MCF 10A (cell line): ENCODE data around the gene GLIS1. TPM values are rescaled to one million over a fixed set of nuclear protein-coding genes. Genes with fewer than 3 reads are reported as not detected.

Experiments used
- BruUV-seq: library from RNA; stranded (reverse); fragments of 400-500 nt; replicated peaks from 2 replicates; lab custom pipeline; 2021; lab: Mats Ljungman, UMichigan
- CTCF ChIA-PET: fragments of 300-600 bp; sonication (Branson Sonifier 250); formaldehyde crosslinking; extraction: SDS; loops from one replicate; lab custom pipeline; 2021; ENCODE audit warnings: antibody characterized with exemption, inconsistent platforms; lab: Yijun Ruan, JAX
- POLR2A ChIA-PET: fragments of 300-600, 350-650 bp; sonication (Branson Sonifier 250); formaldehyde crosslinking; extraction: SDS; loops from one replicate; lab custom pipeline; 2020; ENCODE audit warnings: antibody characterized with exemption, inconsistent platforms; lab: Yijun Ruan, JAX
- DNase-seq: peaks from one replicate; pipeline ENCODE4 v3.0.0-alpha.2; 2018; ENCODE audit not compliant: unreplicated experiment
- H3K27ac Mint-ChIP-seq: one replicate; pipeline ENCODE4 v1.8.0; 2022; ENCODE audit warnings: mild to moderate bottlenecking, low read depth, mixed read lengths; ENCODE audit not compliant: unreplicated experiment
- H3K27me3 Mint-ChIP-seq: one replicate; pipeline ENCODE4 v1.8.0; 2022; ENCODE audit warnings: mixed read lengths; ENCODE audit not compliant: insufficient read depth, unreplicated experiment
- H3K36me3 Mint-ChIP-seq: one replicate; pipeline ENCODE4 v1.8.0; 2022; ENCODE audit warnings: mild to moderate bottlenecking, moderate library complexity, mixed read lengths; ENCODE audit not compliant: insufficient read depth, unreplicated experiment
- H3K4me1 Mint-ChIP-seq: one replicate; pipeline ENCODE4 v1.8.0; 2022; ENCODE audit warnings: mixed read lengths; ENCODE audit not compliant: insufficient read depth, unreplicated experiment
- H3K4me3 Mint-ChIP-seq: one replicate; pipeline ENCODE4 v1.8.0; 2022; ENCODE audit warnings: mild to moderate bottlenecking, moderate library complexity, mixed read lengths; ENCODE audit not compliant: unreplicated experiment
- H3K9me3 Mint-ChIP-seq: one replicate; pipeline ENCODE4 v1.8.0; 2022; ENCODE audit warnings: mixed read lengths; ENCODE audit not compliant: unreplicated experiment
- intact Hi-C: fragments of 100-400 bp; cut with micrococcal nuclease; formaldehyde crosslinking; loops from 2 replicates; pipeline ENCODE4 v1.14.1; 2022
- total RNA-seq: library from RNA; stranded (reverse); gene quantifications from 2 replicates; pipeline ENCODE4 v1.2.3, GENCODE V29; 2022
- TF ChIP-seq, protein P1 (sequence below): fragments of 200-600 bp; IDR thresholded peaks from one replicate; pipeline ENCODE4 v1.8.0; 2022; ENCODE audit warnings: antibody characterized with exemption, mild to moderate bottlenecking; ENCODE audit not compliant: unreplicated experiment

Gene GLIS1
- total RNA-seq, 1 experiment from 2014 or later, result 0.93 TPM

DNA sequence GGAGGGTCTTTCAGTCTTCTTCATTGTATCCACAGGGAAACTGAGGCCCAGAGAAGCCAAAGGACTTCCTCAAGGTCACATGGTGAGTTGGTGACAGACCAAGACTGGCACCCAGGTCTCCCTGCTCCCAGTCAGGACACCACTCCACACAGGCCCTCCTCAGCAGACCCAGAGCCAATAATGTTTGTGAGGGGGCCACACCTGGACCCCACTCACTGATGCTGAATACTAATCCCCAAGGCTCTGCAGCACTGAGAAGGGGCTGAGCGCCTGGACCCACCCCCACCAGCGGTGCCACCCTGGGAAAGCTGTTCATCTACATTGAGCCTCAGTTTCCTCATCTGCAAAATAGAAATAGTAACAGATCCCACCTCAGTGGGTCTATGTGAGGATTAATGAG is 79.5 kb downstream of the GLIS1 start:
- no TSS peak for BruUV-seq
- peaks cover 11% of the 10 kb centered on the region for H3K4me1 Mint-ChIP-seq

DNA sequence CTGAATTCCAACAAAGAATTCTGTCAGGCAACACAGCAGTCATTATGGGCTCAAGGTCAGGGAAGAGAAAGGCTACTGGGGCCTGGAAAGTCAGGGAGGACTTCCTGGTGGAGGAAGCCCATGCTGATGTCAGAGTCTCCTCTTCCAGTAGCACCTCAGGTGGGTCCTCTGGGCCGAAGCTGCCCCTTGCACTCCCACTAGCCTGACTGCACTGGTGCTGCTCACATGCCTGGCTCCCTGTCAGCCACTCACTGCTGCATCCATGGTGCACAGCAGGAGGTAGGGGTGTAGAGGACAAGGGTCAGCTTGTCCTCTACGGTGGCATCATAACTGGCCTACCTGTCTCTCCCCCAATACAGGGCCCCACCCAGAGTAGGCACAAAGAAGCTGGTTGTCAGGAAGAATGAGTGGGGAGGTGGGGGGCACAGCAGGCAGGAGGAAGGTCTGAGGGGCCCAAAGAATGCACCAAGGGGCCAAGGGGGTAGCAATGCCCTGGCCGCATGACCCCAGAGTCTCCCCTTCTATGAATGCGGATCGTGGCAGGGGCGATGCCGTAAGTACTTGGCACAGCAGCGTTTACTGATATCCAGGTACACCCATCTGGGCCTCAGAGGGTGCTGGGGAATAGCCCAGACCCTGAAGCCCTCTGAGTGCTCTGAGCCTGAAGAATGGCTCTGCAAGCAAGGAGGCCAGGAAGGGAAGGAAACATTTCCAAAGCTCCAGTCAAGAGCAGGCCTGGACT is 80.3 kb downstream of the GLIS1 start:
- DNase-seq, result no peak
- Mint-ChIP-seq H3K4me3 (no peak overlapping the region), H3K9me3 (no peaks in the 10 kb centered on the region), H3K36me3 (no peaks in the 10 kb centered on the region), H3K27ac (no peak overlapping the region), H3K27me3 (peaks cover 33% of the 10 kb centered on the region), H3K4me1 (peaks cover 14% of the 10 kb centered on the region)
- CTCF ChIA-PET, result interaction anchor here (0.6 to 0.7 kb wide), 2 partner anchors 147 to 151 kb away, joined by 3 to 5 read pairs; no protein-coding TSS in a partner anchor
- intact Hi-C loops, result no loop called here
- TF ChIP-seq, protein P1, sequence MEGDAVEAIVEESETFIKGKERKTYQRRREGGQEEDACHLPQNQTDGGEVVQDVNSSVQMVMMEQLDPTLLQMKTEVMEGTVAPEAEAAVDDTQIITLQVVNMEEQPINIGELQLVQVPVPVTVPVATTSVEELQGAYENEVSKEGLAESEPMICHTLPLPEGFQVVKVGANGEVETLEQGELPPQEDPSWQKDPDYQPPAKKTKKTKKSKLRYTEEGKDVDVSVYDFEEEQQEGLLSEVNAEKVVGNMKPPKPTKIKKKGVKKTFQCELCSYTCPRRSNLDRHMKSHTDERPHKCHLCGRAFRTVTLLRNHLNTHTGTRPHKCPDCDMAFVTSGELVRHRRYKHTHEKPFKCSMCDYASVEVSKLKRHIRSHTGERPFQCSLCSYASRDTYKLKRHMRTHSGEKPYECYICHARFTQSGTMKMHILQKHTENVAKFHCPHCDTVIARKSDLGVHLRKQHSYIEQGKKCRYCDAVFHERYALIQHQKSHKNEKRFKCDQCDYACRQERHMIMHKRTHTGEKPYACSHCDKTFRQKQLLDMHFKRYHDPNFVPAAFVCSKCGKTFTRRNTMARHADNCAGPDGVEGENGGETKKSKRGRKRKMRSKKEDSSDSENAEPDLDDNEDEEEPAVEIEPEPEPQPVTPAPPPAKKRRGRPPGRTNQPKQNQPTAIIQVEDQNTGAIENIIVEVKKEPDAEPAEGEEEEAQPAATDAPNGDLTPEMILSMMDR, result no peak
- POLR2A ChIA-PET, result no interaction called here
- no TSS peak for BruUV-seq

More for the DNA sequence above, 79.5 kb downstream of the GLIS1 start:
- DNase-seq, result no peak
- no peaks in the 10 kb centered on the region for H3K36me3 Mint-ChIP-seq
- H3K27me3 Mint-ChIP-seq, result peaks cover 25% of the 10 kb centered on the region
- ChIA-PET CTCF (interaction anchor here (0.6 to 1.0 kb wide), 3 partner anchors 148 to 1738 kb away, joined by 3 to 5 read pairs (median 4); no protein-coding TSS in a partner anchor), POLR2A (no interaction called here)
- H3K9me3 Mint-ChIP-seq, result no peaks in the 10 kb centered on the region
- intact Hi-C loops, result no loop called here
- H3K4me3 Mint-ChIP-seq, result no peak overlapping the region
- TF ChIP-seq, protein P1, result no peak
- H3K27ac Mint-ChIP-seq, result no peak overlapping the region

DNA sequence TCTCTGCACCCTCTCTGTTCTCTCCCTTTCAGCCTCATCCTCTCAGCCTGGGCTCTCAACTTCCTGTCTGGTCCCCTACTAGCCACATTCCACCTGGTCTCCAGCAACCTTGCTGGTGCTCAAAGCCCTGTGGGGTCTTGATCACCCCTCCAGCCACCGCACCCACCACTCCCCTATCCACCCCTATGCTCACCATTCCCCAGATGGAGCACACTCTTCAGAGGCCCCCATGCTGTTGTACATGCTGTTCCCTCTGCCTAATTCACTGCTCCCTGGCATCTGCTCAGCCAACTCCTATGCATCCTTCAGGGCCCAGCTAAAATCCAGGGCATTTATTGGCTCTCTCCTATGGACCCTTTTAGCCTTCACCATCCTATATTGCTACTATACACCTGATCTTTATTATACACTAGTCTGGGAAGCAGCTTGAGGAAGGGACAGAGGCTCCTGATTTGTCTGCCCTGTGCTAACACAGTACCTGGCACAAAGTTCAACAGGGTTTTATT is 81.0 kb downstream of the GLIS1 start:
- ChIA-PET CTCF (interaction anchor here (0.7 kb wide), 1 partner anchor 151 kb away, joined by 5 read pairs; no protein-coding TSS in a partner anchor), POLR2A (interaction anchor here (0.5 kb wide), 1 partner anchor 110 kb away, joined by 3 read pairs; no protein-coding TSS in a partner anchor)
- Mint-ChIP-seq H3K4me1 (peaks cover 14% of the 10 kb centered on the region), H3K4me3 (no peak overlapping the region), H3K27me3 (peaks cover 34% of the 10 kb centered on the region), H3K36me3 (no peaks in the 10 kb centered on the region), H3K27ac (no peak overlapping the region), H3K9me3 (no peaks in the 10 kb centered on the region)
- intact Hi-C loops, result no loop called here
- BruUV-seq, result no TSS peak
- TF ChIP-seq, protein P1, result no peak
- no peak for DNase-seq

DNA sequence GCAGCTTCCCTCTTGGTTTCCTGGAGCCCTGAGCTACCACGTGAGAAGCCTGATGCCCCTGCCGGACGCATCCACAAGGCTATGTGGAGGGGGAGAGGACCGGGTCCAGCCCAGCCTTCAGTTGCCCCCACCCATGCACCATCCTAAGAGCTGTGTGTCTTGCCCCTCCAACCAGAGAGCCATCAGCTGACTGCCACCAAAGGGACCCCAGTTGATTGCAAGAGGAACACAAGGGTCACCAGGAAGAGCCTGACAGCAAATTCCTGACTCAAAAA is 81.5 kb downstream of the GLIS1 start:
- Mint-ChIP-seq H3K4me3 (no peak overlapping the region), H3K27me3 (peaks cover 34% of the 10 kb centered on the region), H3K9me3 (no peaks in the 10 kb centered on the region), H3K27ac (no peak overlapping the region), H3K36me3 (no peaks in the 10 kb centered on the region), H3K4me1 (peaks cover 14% of the 10 kb centered on the region)
- no peak for DNase-seq
- POLR2A ChIA-PET, result interaction anchor here (0.5 kb wide), 1 partner anchor 110 kb away, joined by 3 read pairs; no protein-coding TSS in a partner anchor
- TF ChIP-seq, protein P1, result no peak
- intact Hi-C loops, result no loop called here
- CTCF ChIA-PET, result interaction anchor here (0.6 kb wide), 1 partner anchor 200 kb away, joined by 3 read pairs; no protein-coding TSS in a partner anchor
- no TSS peak for BruUV-seq
